ENCODE data around the gene LPAR4. TPM values are rescaled to one million over a fixed set of nuclear protein-coding genes. Genes with fewer than 3 reads are reported as not detected.
A peak's percentile ranks its signal among the peaks of the same experiment; 100 is the strongest.
"Not testable (repeated sequence)": the region's sequence is repeated elsewhere in the genome, so short reads cannot be mapped to it uniquely, and the experiment has no call there.

LPAR4 gene
- total and polyA plus RNA-seq, 7 experiments from 2014 or later = not detected

DNA sequence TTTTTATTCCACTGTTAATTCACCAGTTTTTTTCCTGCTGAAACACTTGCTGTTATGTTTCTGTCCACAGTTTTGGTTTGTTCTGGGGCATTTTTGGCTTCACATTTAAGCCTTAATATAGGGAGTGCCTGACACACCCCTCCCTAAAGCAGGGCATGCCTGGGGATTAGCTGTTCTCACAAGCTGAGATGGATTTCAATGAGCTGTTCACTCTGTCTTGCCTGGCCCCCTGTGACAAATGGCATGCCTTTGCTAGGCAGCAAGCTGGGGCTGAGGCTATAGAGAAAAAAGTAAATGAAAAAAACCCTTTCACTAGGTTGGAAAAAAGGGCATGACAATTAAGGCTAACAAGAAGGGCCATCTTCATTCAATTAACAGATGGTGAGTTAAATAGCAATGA lies 22.4 kb downstream of the LPAR4 start:
- H3K27ac Mint-ChIP-seq = no peak overlapping the region
- ATAC-seq (no peak), DNase-seq (no peak)
- Histone ChIP-seq H3K4me3 (ENCODE audit: low read length) (no peak overlapping the region), H3K36me3 (ENCODE audit: control insufficient read depth in 2 of 3, insufficient read depth in 3 of 3, low read length in 3 of 3) (no peaks in the 10 kb centered on the region), H3K27me3 (ENCODE audit: control insufficient read depth in 2 of 2, insufficient read depth in 2 of 2, low read length in 2 of 2) (no peaks in the 10 kb centered on the region), H3K27ac (ENCODE audit: low read depth, low read length) (no peak overlapping the region), H3K4me1 (ENCODE audit: control insufficient read depth in 2 of 2, insufficient read depth in 2 of 2, low read length in 2 of 2) (no peaks in the 10 kb centered on the region), H3K9me3 (ENCODE audit: control insufficient read depth in 2 of 3, low read length in 3 of 3) (no peaks in the 10 kb centered on the region)
- H3K36me3 Mint-ChIP-seq = no peaks in the 10 kb centered on the region
- H3K27me3 Mint-ChIP-seq = no peaks in the 10 kb centered on the region
- ChIA-PET POLR2A (no interaction called here), CTCF (no interaction called here)
- H3K9me3 Mint-ChIP-seq = no peaks in the 10 kb centered on the region
- H3K4me3 Mint-ChIP-seq = no peak overlapping the region
- intact Hi-C loops (cut with micrococcal nuclease) = no loop called here
- peaks cover 0 to 4% (median 0%) of the 10 kb centered on the region in 7 donors for H3K4me1 Mint-ChIP-seq

DNA sequence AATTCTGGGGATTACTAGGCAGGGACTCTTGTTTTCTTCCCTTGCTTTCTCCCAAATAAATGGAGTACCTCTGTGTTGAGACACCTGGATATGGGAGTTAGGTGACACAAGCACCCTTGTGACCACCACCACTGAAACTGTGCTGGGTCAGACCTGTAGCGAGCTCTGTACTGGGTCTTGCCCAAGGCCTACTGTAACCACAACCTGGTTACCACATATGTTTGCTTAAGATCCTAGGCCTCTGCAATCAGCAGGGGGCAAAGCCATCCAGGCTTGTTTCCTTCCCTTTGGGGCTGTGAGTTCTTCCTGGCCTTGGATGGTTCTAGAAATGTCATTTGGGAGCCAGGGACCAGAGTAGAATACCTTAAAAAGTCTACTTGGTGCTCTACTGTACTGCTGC lies 49.4 kb downstream of the LPAR4 start:
- ATAC-seq = no peak
- peaks cover 0 to 16% (median 8%) of the 10 kb centered on the region in 7 donors for H3K4me1 Mint-ChIP-seq
- intact Hi-C loops (cut with micrococcal nuclease) = loop anchor here in 1 of 2 donors (2.0 kb wide), 1 partner anchor 62 kb away; no protein-coding TSS in a partner anchor
- no peak for DNase-seq
- no peak overlapping the region for H3K4me3 Mint-ChIP-seq
- Histone ChIP-seq H3K36me3 (ENCODE audit: control insufficient read depth in 2 of 3, insufficient read depth in 3 of 3, low read length in 3 of 3) (no peaks in the 10 kb centered on the region), H3K4me1 (ENCODE audit: control insufficient read depth in 2 of 2, insufficient read depth in 2 of 2, low read length in 2 of 2) (no peaks in the 10 kb centered on the region), H3K9me3 (ENCODE audit: control insufficient read depth in 2 of 3, low read length in 3 of 3) (no peaks in the 10 kb centered on the region), H3K27ac (ENCODE audit: low read depth, low read length) (no peak overlapping the region), H3K27me3 (ENCODE audit: control insufficient read depth in 2 of 2, insufficient read depth in 2 of 2, low read length in 2 of 2) (no peaks in the 10 kb centered on the region), H3K4me3 (ENCODE audit: low read length) (no peak overlapping the region)
- H3K27me3 Mint-ChIP-seq = no peaks in the 10 kb centered on the region
- H3K9me3 Mint-ChIP-seq = peaks cover 0 to 7% (median 4%) of the 10 kb centered on the region in 11 donors
- H3K36me3 Mint-ChIP-seq = peaks cover 0 to 5% (median 3%) of the 10 kb centered on the region in 5 donors
- H3K27ac Mint-ChIP-seq = no peak overlapping the region
- ChIA-PET CTCF (no interaction called here), POLR2A (no interaction called here)

DNA sequence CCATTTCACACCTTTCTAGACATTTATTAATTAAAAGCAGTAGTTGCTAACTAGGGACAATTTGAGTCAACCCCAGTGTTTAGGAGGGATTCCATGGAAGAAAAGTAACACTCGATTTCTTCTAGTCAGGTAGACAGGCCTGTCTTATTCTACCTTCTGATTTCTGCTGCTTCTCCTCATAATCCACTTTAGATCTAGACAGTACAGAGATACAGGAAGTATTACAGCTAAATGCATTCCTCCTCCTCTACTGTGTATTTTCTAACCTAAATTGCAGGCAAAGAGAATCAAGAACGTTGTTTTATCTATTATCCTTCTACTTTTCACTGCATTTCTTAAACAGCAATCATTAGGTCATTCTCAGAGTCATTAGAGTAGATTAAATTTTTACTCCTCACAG lies 52.6 kb downstream of the LPAR4 start:
- peaks cover 0 to 7% (median 4%) of the 10 kb centered on the region in 11 donors for H3K9me3 Mint-ChIP-seq
- no peaks in the 10 kb centered on the region for H3K27me3 ChIP-seq (ENCODE audit: control insufficient read depth in 2 of 2, insufficient read depth in 2 of 2, low read length in 2 of 2)
- intact Hi-C loops (cut with micrococcal nuclease) = no loop called here
- ChIA-PET POLR2A (no interaction called here), CTCF (no interaction called here)
- H3K27ac Mint-ChIP-seq = peak overlapping the region in 2 of 9 donors; percentile 46 to 54
- H3K4me1 ChIP-seq (ENCODE audit: control insufficient read depth in 2 of 2, insufficient read depth in 2 of 2, low read length in 2 of 2) = no peaks in the 10 kb centered on the region
- H3K27me3 Mint-ChIP-seq = no peaks in the 10 kb centered on the region
- peaks cover 0 to 5% (median 3%) of the 10 kb centered on the region in 5 donors for H3K36me3 Mint-ChIP-seq
- DNase-seq = no peak
- peaks cover 0 to 16% (median 8%) of the 10 kb centered on the region in 7 donors for H3K4me1 Mint-ChIP-seq
- no peak overlapping the region for H3K27ac ChIP-seq (ENCODE audit: low read depth, low read length)
- no peaks in the 10 kb centered on the region for H3K36me3 ChIP-seq (ENCODE audit: control insufficient read depth in 2 of 3, insufficient read depth in 3 of 3, low read length in 3 of 3)
- ATAC-seq = no peak
- no peak overlapping the region for H3K4me3 ChIP-seq (ENCODE audit: low read length)
- H3K4me3 Mint-ChIP-seq = no peak overlapping the region
- no peaks in the 10 kb centered on the region for H3K9me3 ChIP-seq (ENCODE audit: control insufficient read depth in 2 of 3, low read length in 3 of 3)

DNA sequence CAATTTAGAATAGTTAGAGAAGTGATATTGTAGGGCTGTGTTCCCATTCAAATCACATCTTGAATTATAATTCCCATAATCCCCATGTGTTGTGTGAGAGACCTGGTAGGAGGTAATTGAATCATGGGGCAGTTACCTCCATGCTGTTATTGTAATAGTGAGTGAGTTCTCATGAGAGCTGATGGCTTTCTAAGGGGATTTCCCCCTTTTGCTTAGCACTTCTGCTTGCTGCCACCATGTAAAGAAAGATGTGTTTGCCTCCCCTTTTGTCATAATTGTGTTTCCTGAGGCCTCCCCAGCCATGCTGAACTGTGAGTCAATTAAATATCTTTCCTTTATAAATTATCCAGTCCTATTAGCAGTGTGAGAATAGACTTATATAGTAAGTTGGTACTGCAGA lies 53.2 kb downstream of the LPAR4 start:
- Mint-ChIP-seq H3K36me3 (peaks cover 0 to 5% (median 3%) of the 10 kb centered on the region in 5 donors), H3K4me3 (no peak overlapping the region), H3K9me3 (peaks cover 0 to 7% (median 4%) of the 10 kb centered on the region in 11 donors), H3K27me3 (no peaks in the 10 kb centered on the region), H3K4me1 (peaks cover 0 to 16% (median 8%) of the 10 kb centered on the region in 7 donors), H3K27ac (peak overlapping the region in 1 of 9 donors; percentile 54)
- Histone ChIP-seq H3K27me3 (ENCODE audit: control insufficient read depth in 2 of 2, insufficient read depth in 2 of 2, low read length in 2 of 2) (no peaks in the 10 kb centered on the region), H3K4me1 (ENCODE audit: control insufficient read depth in 2 of 2, insufficient read depth in 2 of 2, low read length in 2 of 2) (no peaks in the 10 kb centered on the region), H3K4me3 (ENCODE audit: low read length) (no peak overlapping the region), H3K9me3 (ENCODE audit: control insufficient read depth in 2 of 3, low read length in 3 of 3) (no peaks in the 10 kb centered on the region), H3K36me3 (ENCODE audit: control insufficient read depth in 2 of 3, insufficient read depth in 3 of 3, low read length in 3 of 3) (no peaks in the 10 kb centered on the region), H3K27ac (ENCODE audit: low read depth, low read length) (no peak overlapping the region)
- no peak for DNase-seq
- intact Hi-C loops (cut with micrococcal nuclease) = no loop called here
- CTCF ChIA-PET = no interaction called here
- ATAC-seq = no peak
- POLR2A ChIA-PET = no interaction called here

DNA sequence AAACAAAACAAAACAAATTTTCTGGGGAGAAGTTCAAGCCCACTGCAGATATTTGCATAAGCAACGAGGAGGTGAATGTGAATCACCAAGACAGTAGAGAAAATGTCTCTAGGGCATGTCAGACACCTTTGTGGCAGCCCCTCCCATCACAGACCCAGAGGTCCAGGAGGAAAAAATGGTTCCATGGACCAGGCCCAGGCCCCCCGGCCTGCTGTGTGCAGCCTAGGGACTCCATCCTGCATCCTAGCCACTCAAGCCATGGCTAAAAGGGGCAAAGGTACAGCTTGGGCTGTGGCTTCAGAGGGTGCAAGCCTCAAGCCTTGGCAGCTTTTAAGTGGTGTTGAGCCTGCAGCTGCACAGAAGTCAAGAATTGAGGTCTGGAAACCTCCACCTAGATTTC lies 54.0 kb downstream of the LPAR4 start:
- DNase-seq (no peak), ATAC-seq (no peak)
- H3K27me3 ChIP-seq (ENCODE audit: control insufficient read depth in 2 of 2, insufficient read depth in 2 of 2, low read length in 2 of 2) = no peaks in the 10 kb centered on the region
- H3K27me3 Mint-ChIP-seq = no peaks in the 10 kb centered on the region
- ChIA-PET CTCF (no interaction called here), POLR2A (no interaction called here)
- intact Hi-C loops (cut with micrococcal nuclease) = no loop called here
- H3K9me3 Mint-ChIP-seq = peaks cover 0 to 7% (median 4%) of the 10 kb centered on the region in 11 donors
- H3K4me1 Mint-ChIP-seq = peaks cover 0 to 16% (median 8%) of the 10 kb centered on the region in 7 donors
- H3K4me1 ChIP-seq (ENCODE audit: control insufficient read depth in 2 of 2, insufficient read depth in 2 of 2, low read length in 2 of 2) = no peaks in the 10 kb centered on the region
- no peak overlapping the region for H3K27ac Mint-ChIP-seq
- H3K27ac ChIP-seq (ENCODE audit: low read depth, low read length) = no peak overlapping the region
- no peak overlapping the region for H3K4me3 ChIP-seq (ENCODE audit: low read length)
- H3K9me3 ChIP-seq (ENCODE audit: control insufficient read depth in 2 of 3, low read length in 3 of 3) = no peaks in the 10 kb centered on the region
- no peaks in the 10 kb centered on the region for H3K36me3 ChIP-seq (ENCODE audit: control insufficient read depth in 2 of 3, insufficient read depth in 3 of 3, low read length in 3 of 3)
- no peak overlapping the region for H3K4me3 Mint-ChIP-seq
- peaks cover 0 to 5% (median 3%) of the 10 kb centered on the region in 5 donors for H3K36me3 Mint-ChIP-seq

DNA sequence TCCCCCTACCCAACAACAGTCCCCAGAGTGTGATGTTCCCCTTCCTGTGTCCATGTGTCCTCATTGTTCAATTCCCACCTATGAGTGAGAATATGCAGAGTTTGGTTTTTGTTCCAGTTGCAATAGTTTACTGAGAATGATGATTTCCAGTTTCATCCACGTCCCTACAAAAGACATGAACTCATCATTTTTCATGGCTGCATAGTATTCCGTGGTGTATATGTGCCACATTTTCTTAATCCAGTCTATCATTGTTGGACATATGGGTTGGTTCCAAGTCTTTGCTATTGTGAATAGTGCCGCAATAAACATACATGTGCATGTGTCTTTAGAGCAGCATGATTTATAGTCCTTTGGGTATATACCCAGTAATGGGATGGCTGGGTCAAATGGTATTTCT lies 55.0 kb downstream of the LPAR4 start:
- H3K9me3 Mint-ChIP-seq; ATAC-seq; H3K27me3 ChIP-seq (ENCODE audit: control insufficient read depth in 2 of 2, insufficient read depth in 2 of 2, low read length in 2 of 2); H3K4me3 Mint-ChIP-seq; H3K9me3 ChIP-seq (ENCODE audit: control insufficient read depth in 2 of 3, low read length in 3 of 3); CTCF ChIA-PET; H3K27ac ChIP-seq (ENCODE audit: low read depth, low read length); DNase-seq; H3K27ac Mint-ChIP-seq; intact Hi-C loops (cut with micrococcal nuclease); H3K4me3 ChIP-seq (ENCODE audit: low read length); H3K4me1 ChIP-seq (ENCODE audit: control insufficient read depth in 2 of 2, insufficient read depth in 2 of 2, low read length in 2 of 2); POLR2A ChIA-PET; H3K36me3 ChIP-seq (ENCODE audit: control insufficient read depth in 2 of 3, insufficient read depth in 3 of 3, low read length in 3 of 3); H3K27me3 Mint-ChIP-seq; H3K36me3 Mint-ChIP-seq: not testable (repeated sequence)
- peaks cover 0 to 16% (median 8%) of the 10 kb centered on the region in 7 donors for H3K4me1 Mint-ChIP-seq
